ENCODE results near the gene PHF21B. TPM values are rescaled to one million over a fixed set of nuclear protein-coding genes. Genes with fewer than 3 reads are reported as not detected.

Gene PHF21B
- total and polyA plus RNA-seq, 2 donors, result 0.52 to 0.82 TPM

GRCh38 chr22:45029501-45029900 lies 19.7 kb upstream of the PHF21B start:
- no peak for DNase-seq (ENCODE audit: low read depth in 6 of 9, low spot score in 9 of 9)
- H3K27me3 ChIP-seq (ENCODE audit: control insufficient read depth in 2 of 2, insufficient read depth in 1 of 2, low read length in 1 of 2), result peaks cover 2% of the 10 kb centered on the region in 2 donors

GRCh38 chr22:45026511-45026910 lies 16.7 kb upstream of the PHF21B start:
- no peaks in the 10 kb centered on the region for H3K36me3 ChIP-seq (ENCODE audit: control insufficient read depth in 2 of 2, insufficient read depth in 2 of 2, low read length in 1 of 2)
- H3K27me3 ChIP-seq (ENCODE audit: control insufficient read depth in 2 of 2, insufficient read depth in 1 of 2, low read length in 1 of 2), result peaks cover 2 to 18% of the 10 kb centered on the region in 2 donors
- H3K4me1 ChIP-seq (ENCODE audit: control insufficient read depth in 2 of 2, insufficient read depth in 2 of 2, low read length in 2 of 2), result no peaks in the 10 kb centered on the region
- H3K4me3 ChIP-seq (ENCODE audit: low read length in 2 of 2), result no peak overlapping the region
- H3K9me3 ChIP-seq (ENCODE audit: control insufficient read depth in 2 of 2, insufficient read depth in 1 of 2, low read length in 1 of 2), result no peaks in the 10 kb centered on the region
- no peak for DNase-seq (ENCODE audit: low read depth in 6 of 9, low spot score in 9 of 9)
- no peak overlapping the region for H3K27ac ChIP-seq (ENCODE audit: low read depth in 1 of 2, low read length in 1 of 2)
- WGBS, result 41% methylated on average over 6 of the region's 6 CpGs

More at GRCh38 chr22:45029501-45029900, 19.7 kb upstream of the PHF21B start:
- Histone ChIP-seq H3K36me3 (ENCODE audit: control insufficient read depth in 2 of 2, insufficient read depth in 2 of 2, low read length in 1 of 2) (no peaks in the 10 kb centered on the region), H3K4me3 (ENCODE audit: low read length in 2 of 2) (no peak overlapping the region), H3K9me3 (ENCODE audit: control insufficient read depth in 2 of 2, insufficient read depth in 1 of 2, low read length in 1 of 2) (no peaks in the 10 kb centered on the region), H3K4me1 (ENCODE audit: control insufficient read depth in 2 of 2, insufficient read depth in 2 of 2, low read length in 2 of 2) (no peaks in the 10 kb centered on the region), H3K27ac (ENCODE audit: low read depth in 1 of 2, low read length in 1 of 2) (no peak overlapping the region)
- 87% methylated on average over 6 of the region's 6 CpGs for WGBS

- Histone ChIP-seq H3K27me3 (ENCODE audit: control insufficient read depth in 2 of 2, insufficient read depth in 1 of 2, low read length in 1 of 2) (peaks cover 2 to 25% of the 10 kb centered on the region in 2 donors), H3K4me1 (ENCODE audit: control insufficient read depth in 2 of 2, insufficient read depth in 2 of 2, low read length in 2 of 2) (no peaks in the 10 kb centered on the region), H3K9me3 (ENCODE audit: control insufficient read depth in 2 of 2, insufficient read depth in 1 of 2, low read length in 1 of 2) (no peaks in the 10 kb centered on the region), H3K36me3 (ENCODE audit: control insufficient read depth in 2 of 2, insufficient read depth in 2 of 2, low read length in 1 of 2) (no peaks in the 10 kb centered on the region), H3K27ac (ENCODE audit: low read depth in 1 of 2, low read length in 1 of 2) (no peak overlapping the region), H3K4me3 (ENCODE audit: low read length in 2 of 2) (no peak overlapping the region)
- no peak for DNase-seq (ENCODE audit: low read depth in 6 of 9, low spot score in 9 of 9)
- 29% methylated on average over 9 of the region's 9 CpGs for WGBS
Observed at GRCh38 chr22:45023431-45023830, 13.6 kb upstream of the PHF21B start.

- Histone ChIP-seq H3K4me3 (ENCODE audit: low read length in 2 of 2) (no peak overlapping the region), H3K4me1 (ENCODE audit: control insufficient read depth in 2 of 2, insufficient read depth in 2 of 2, low read length in 2 of 2) (no peaks in the 10 kb centered on the region), H3K9me3 (ENCODE audit: control insufficient read depth in 2 of 2, insufficient read depth in 1 of 2, low read length in 1 of 2) (no peaks in the 10 kb centered on the region), H3K36me3 (ENCODE audit: control insufficient read depth in 2 of 2, insufficient read depth in 2 of 2, low read length in 1 of 2) (no peaks in the 10 kb centered on the region), H3K27ac (ENCODE audit: low read depth in 1 of 2, low read length in 1 of 2) (no peak overlapping the region), H3K27me3 (ENCODE audit: control insufficient read depth in 2 of 2, insufficient read depth in 1 of 2, low read length in 1 of 2) (peaks cover 0 to 30% of the 10 kb centered on the region in 2 donors)
- 77% methylated on average over 16 of the region's 16 CpGs for WGBS
- DNase-seq (ENCODE audit: low read depth in 6 of 9, low spot score in 9 of 9), result no peak
Observed at GRCh38 chr22:45019861-45020655, 10.3 kb upstream of the PHF21B start.

GRCh38 chr22:45014654-45015053 lies 4.8 kb upstream of the PHF21B start:
- Histone ChIP-seq H3K27me3 (ENCODE audit: control insufficient read depth in 2 of 2, insufficient read depth in 1 of 2, low read length in 1 of 2) (peaks cover 25 to 53% of the 10 kb centered on the region in 2 donors), H3K4me1 (ENCODE audit: control insufficient read depth in 2 of 2, insufficient read depth in 2 of 2, low read length in 2 of 2) (peaks cover 0 to 7% of the 10 kb centered on the region in 2 donors), H3K36me3 (ENCODE audit: control insufficient read depth in 2 of 2, insufficient read depth in 2 of 2, low read length in 1 of 2) (no peaks in the 10 kb centered on the region), H3K4me3 (ENCODE audit: low read length in 2 of 2) (no peak overlapping the region), H3K27ac (ENCODE audit: low read depth in 1 of 2, low read length in 1 of 2) (no peak overlapping the region), H3K9me3 (ENCODE audit: control insufficient read depth in 2 of 2, insufficient read depth in 1 of 2, low read length in 1 of 2) (no peaks in the 10 kb centered on the region)
- WGBS, result 49% methylated on average over 4 of the region's 4 CpGs
- DNase-seq (ENCODE audit: low read depth in 6 of 9, low spot score in 9 of 9), result no peak

GRCh38 chr22:45013138-45013537 lies 3.3 kb upstream of the PHF21B start:
- peaks cover 40 to 65% of the 10 kb centered on the region in 2 donors for H3K27me3 ChIP-seq (ENCODE audit: control insufficient read depth in 2 of 2, insufficient read depth in 1 of 2, low read length in 1 of 2)
- no peaks in the 10 kb centered on the region for H3K36me3 ChIP-seq (ENCODE audit: control insufficient read depth in 2 of 2, insufficient read depth in 2 of 2, low read length in 1 of 2)
- no peak for DNase-seq (ENCODE audit: low read depth in 6 of 9, low spot score in 9 of 9)
- H3K4me3 ChIP-seq (ENCODE audit: low read length in 2 of 2), result no peak overlapping the region
- 95% methylated on average over 5 of the region's 5 CpGs for WGBS
- H3K4me1 ChIP-seq (ENCODE audit: control insufficient read depth in 2 of 2, insufficient read depth in 2 of 2, low read length in 2 of 2), result peaks cover 0 to 10% of the 10 kb centered on the region in 2 donors
- H3K9me3 ChIP-seq (ENCODE audit: control insufficient read depth in 2 of 2, insufficient read depth in 1 of 2, low read length in 1 of 2), result no peaks in the 10 kb centered on the region
- H3K27ac ChIP-seq (ENCODE audit: low read depth in 1 of 2, low read length in 1 of 2), result no peak overlapping the region

- Histone ChIP-seq H3K36me3 (ENCODE audit: control insufficient read depth in 2 of 2, insufficient read depth in 2 of 2, low read length in 1 of 2) (no peaks in the 10 kb centered on the region), H3K4me3 (ENCODE audit: low read length in 2 of 2) (peak overlapping the region; percentile 44 to 58), H3K9me3 (ENCODE audit: control insufficient read depth in 2 of 2, insufficient read depth in 1 of 2, low read length in 1 of 2) (no peaks in the 10 kb centered on the region), H3K27ac (ENCODE audit: low read depth in 1 of 2, low read length in 1 of 2) (no peak overlapping the region), H3K27me3 (ENCODE audit: control insufficient read depth in 2 of 2, insufficient read depth in 1 of 2, low read length in 1 of 2) (peaks cover 66 to 83% of the 10 kb centered on the region in 2 donors), H3K4me1 (ENCODE audit: control insufficient read depth in 2 of 2, insufficient read depth in 2 of 2, low read length in 2 of 2) (peaks cover 0 to 10% of the 10 kb centered on the region in 2 donors)
- 7% methylated on average over 17 of the region's 17 CpGs for WGBS
- peak in 1 of 9 donors; percentile 12 for DNase-seq (ENCODE audit: low read depth in 6 of 9, low spot score in 9 of 9)
Observed at GRCh38 chr22:45010532-45010900, 711 bp upstream of the PHF21B start.

GRCh38 chr22:45008751-45009605 lies 827 bp downstream of the PHF21B start:
- Histone ChIP-seq H3K4me3 (ENCODE audit: low read length in 2 of 2) (peak overlapping the region in 1 of 2 donors; percentile 58), H3K27ac (ENCODE audit: low read depth in 1 of 2, low read length in 1 of 2) (peak overlapping the region in 1 of 2 donors; percentile 52), H3K27me3 (ENCODE audit: control insufficient read depth in 2 of 2, insufficient read depth in 1 of 2, low read length in 1 of 2) (peaks cover 77 to 89% of the 10 kb centered on the region in 2 donors), H3K4me1 (ENCODE audit: control insufficient read depth in 2 of 2, insufficient read depth in 2 of 2, low read length in 2 of 2) (peaks cover 0 to 10% of the 10 kb centered on the region in 2 donors), H3K36me3 (ENCODE audit: control insufficient read depth in 2 of 2, insufficient read depth in 2 of 2, low read length in 1 of 2) (no peaks in the 10 kb centered on the region), H3K9me3 (ENCODE audit: control insufficient read depth in 2 of 2, insufficient read depth in 1 of 2, low read length in 1 of 2) (no peaks in the 10 kb centered on the region)
- 3% methylated on average over 90 of the region's 90 CpGs for WGBS
- DNase-seq (ENCODE audit: low read depth in 6 of 9, low spot score in 9 of 9), result peak in 1 of 9 donors; percentile 14

GRCh38 chr22:45008186-45008681 lies 1.6 kb downstream of the PHF21B start:
- H3K27ac ChIP-seq (ENCODE audit: low read depth in 1 of 2, low read length in 1 of 2), result no peak overlapping the region
- WGBS, result 3% methylated on average over 46 of the region's 46 CpGs
- H3K9me3 ChIP-seq (ENCODE audit: control insufficient read depth in 2 of 2, insufficient read depth in 1 of 2, low read length in 1 of 2), result no peaks in the 10 kb centered on the region
- DNase-seq (ENCODE audit: low read depth in 6 of 9, low spot score in 9 of 9), result no peak
- peak overlapping the region in 1 of 2 donors; percentile 41 for H3K4me3 ChIP-seq (ENCODE audit: low read length in 2 of 2)
- H3K4me1 ChIP-seq (ENCODE audit: control insufficient read depth in 2 of 2, insufficient read depth in 2 of 2, low read length in 2 of 2), result peaks cover 0 to 10% of the 10 kb centered on the region in 2 donors
- peaks cover 77 to 91% of the 10 kb centered on the region in 2 donors for H3K27me3 ChIP-seq (ENCODE audit: control insufficient read depth in 2 of 2, insufficient read depth in 1 of 2, low read length in 1 of 2)
- no peaks in the 10 kb centered on the region for H3K36me3 ChIP-seq (ENCODE audit: control insufficient read depth in 2 of 2, insufficient read depth in 2 of 2, low read length in 1 of 2)

Data from thymus (tissue), 11 donors.